Fibroblast of skin of back (primary cell): ENCODE measurements around the gene COQ4.

ENCODE experiments used
- DNase-seq: peaks from one replicate; pipeline ENCODE4 v3.0.0-alpha.2; 2013

COQ4 gene

DNA sequence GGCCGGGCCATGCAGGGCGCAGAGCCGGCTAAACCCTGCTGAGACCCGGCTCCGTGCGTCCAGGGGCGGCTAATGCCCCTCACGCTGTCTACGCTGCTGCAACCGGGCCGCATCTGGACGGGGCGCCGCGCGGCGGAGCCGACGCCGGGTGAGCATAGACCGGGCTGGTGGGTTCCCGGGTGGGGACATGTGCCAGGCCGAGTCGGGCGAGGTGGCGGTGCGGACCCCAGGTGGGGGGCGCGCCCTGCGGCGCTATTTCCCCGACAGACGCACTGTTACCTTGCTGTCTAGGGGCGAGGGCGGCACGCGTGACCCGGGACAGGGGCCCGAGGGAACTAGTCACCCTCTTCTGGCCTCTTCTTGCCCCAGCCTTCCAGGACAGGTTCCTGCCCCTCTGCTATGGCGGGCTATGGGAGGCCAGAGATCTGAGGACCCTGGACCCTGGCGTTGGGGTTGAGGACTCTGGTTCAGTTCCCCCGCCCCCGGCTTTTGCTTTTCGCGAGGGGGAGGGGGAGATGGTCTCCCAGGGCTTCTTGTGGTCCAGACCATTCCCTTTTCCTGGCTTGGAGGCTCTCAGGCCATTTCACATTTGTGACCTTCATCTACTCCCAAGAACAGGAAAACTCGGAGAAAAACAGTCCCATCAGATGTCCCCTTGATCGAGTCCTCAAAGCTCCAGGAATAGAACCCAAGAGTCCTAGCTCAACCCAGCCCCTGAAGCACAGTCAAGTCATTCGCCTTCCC is 18.2 kb downstream of the COQ4 start:
- no peak for DNase-seq

DNA sequence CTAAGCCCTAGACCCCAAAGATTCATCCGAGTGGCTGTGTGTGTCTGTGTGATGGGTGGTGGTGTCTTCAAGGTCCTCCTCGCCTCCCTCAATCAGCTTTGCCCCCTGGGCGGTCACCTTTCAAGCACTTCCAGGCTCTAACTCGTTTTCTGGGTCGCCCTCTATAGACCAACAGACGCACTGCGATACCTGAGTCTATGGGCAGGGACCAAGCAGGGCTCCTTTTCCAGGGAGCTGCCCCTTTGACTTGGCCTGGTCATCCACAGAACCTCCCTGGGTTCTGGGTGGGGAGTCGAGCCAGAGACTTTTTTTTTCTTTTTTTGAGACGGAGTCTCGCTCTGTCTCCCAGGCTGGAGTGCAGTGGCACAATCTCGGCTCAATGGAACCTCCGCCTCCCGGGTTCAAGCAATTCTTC is 18.8 kb downstream of the COQ4 start:
- DNase-seq, result peak; percentile 73

DNA sequence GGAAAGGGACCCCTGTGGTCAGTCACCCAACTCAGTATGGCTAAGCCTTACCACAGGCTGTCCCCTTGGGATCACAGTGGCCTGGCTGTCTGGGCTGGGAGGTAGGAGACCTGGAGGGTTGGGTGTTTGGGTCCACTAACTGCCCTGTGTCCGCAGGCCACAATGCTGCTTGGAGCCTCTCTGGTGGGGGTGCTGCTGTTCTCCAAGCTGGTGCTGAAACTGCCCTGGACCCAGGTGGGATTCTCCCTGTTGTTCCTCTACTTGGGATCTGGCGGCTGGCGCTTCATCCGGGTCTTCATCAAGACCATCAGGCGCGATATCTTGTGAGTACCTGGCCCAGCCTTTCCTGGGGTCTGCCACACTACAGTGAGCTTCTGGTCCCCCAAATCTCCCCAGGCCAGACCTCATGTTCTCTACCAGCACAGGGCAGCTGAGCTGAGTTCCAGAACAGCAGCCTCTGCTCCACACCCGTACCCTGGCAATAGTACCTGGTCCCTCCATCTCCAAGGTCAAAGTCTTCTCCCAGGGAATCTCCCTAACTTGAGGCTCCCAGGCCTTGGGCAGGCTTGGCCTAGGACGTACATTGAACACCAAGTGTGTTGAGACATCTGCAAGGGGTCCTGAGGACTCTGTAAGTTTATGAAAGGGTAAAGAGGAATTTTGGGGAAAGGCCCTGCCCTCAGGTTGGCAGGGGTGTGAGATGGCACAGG is 20.5 kb downstream of the COQ4 start:
- DNase-seq, result no peak

DNA sequence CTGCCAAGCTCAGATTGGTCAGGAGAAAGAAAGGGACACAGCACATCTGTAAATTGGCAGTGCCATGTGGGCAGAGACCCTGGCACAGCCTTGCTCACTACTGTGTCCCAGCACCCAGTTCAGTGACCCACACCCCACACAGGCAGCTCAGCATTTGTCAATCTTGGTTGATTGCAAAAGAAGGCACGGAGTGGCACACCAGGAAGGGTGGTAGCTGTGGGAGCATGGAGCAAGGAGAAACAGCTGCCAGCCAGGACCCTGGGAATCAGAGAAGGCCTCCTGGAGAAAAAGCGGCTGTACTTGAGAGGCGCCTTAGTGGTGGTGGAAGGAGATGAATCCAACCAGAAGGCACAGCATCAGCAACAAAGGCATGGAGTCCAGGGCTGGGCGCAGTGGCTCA is 21.2 kb downstream of the COQ4 start:
- DNase-seq, result no peak

DNA sequence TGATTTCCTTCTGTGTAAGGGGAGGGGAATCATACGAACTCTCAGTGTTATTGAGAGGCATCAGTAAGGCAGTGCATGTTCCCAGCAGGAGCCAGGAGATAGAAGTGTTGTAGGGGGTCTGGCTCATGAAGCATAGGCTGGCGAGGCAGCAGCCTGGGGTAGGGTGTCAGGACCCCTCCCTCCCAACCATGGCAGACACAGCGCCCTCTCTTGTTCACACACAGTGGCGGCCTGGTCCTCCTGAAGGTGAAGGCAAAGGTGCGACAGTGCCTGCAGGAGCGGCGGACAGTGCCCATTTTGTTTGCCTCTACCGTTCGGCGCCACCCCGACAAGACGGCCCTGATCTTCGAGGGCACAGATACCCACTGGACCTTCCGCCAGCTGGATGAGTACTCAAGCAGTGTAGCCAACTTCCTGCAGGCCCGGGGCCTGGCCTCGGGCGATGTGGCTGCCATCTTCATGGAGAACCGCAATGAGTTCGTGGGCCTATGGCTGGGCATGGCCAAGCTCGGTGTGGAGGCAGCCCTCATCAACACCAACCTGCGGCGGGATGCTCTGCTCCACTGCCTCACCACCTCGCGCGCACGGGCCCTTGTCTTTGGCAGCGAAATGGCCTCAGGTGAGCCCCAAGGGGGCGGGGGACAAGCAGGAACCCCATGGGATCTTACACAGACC is 22.4 kb downstream of the COQ4 start:
- no peak for DNase-seq

DNA sequence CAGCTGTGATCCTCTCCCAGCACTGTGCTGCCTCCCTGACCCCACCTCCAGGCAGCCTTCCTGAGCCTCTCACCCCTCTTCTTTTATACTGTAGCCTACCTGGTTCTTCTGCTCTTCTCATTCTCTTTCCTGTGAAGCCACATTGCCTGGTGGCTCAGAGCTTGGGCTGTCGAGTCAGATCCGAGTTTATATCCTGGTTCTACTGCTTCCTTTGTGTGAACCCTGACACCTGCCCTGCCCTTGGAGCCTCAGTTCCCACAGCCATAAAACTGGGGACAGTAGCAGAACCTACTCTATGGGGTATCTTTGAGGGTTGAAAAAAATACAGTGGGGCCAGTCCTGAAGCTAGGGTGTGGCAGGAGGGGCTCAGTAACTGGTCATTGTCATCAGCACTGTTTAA is 26.5 kb downstream of the COQ4 start:
- no peak for DNase-seq

DNA sequence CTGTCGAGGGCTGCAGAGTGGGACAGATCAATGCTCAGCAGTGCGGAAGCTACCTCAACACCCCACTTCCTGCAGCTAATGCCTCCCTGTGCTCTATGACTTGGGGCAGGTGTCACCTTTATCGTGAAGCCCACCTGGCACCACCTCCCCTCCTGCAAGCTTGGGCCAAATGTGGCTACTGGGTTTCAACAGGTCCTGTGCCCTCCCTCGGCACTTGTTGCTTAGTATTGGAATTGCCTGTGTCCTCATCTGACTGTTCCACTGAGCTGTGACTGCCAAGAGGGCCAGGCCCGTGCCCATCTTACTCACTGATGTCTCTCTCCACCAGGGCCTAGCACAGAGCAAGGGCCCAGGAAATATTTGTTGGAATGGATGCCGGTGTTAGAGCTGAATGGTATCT is 27.1 kb downstream of the COQ4 start:
- no peak for DNase-seq

DNA sequence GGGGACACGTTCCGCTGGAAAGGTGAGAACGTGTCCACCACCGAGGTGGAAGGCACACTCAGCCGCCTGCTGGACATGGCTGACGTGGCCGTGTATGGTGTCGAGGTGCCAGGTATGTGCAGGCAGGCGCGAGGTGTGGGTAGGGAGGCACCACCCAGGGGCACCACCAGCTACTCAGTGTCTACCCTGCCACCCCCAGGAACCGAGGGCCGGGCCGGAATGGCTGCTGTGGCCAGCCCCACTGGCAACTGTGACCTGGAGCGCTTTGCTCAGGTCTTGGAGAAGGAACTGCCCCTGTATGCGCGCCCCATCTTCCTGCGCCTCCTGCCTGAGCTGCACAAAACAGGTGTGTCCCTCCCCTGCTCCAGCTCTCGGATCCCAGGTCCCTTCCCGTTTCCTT is 32.8 kb downstream of the COQ4 start:
- DNase-seq, result no peak

DNA sequence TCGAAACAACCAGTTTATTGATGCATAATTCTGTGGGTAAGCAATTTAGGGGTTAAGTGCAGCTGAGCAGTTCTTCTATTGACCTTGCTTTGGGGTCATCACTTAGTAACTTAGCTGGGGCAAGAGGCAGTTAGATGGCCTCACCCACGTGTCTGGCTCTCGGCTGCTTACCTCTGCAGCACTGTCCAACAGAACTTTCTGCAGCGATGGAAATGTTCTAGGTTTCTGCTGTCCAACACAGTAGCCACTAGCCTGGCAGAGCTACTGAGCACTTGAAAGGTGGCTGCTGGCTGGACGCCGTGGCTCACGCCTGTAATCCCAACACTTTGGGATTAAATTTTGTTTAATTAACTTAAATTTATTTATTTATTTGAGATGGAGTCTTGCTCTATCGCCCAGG is 35.5 kb downstream of the COQ4 start:
- DNase-seq, result no peak

DNA sequence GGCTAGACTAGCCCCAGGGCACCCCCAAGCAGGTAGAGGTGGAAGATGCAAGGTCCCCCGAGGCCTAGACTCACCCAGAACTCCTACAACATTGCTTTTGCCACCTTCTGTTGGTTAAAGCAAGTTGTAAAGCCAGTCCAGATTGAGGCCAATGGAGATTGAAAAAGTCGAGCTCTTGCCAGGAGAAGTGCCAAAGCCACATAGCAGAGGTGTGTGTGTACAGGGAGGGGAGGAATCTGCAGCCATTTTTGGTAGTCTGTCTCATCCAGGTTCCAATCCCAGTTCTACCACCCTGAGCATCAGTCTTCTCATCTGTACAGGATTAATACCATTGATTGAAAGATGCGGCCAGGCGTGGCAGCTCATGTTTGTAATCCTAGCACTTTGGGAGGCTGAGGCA is 36.2 kb downstream of the COQ4 start:
- no peak for DNase-seq

DNA sequence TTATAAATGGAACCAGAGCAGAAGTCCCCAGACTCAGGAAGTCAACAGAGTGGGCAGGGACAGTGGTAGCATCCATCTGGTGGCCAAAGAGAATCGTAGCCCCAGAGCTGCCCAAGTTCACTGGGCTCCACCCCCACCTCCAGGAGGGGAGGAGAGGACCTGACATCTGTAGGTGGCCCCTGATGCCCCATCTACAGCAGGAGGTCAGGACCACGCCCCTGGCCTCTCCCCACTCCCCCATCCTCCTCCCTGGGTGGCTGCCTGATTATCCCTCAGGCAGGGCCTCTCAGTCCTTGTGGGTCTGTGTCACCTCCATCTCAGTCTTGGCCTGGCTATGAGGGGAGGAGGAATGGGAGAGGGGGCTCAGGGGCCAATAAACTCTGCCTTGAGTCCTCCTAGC is 38.2 kb downstream of the COQ4 start:
- DNase-seq, result no peak

DNA sequence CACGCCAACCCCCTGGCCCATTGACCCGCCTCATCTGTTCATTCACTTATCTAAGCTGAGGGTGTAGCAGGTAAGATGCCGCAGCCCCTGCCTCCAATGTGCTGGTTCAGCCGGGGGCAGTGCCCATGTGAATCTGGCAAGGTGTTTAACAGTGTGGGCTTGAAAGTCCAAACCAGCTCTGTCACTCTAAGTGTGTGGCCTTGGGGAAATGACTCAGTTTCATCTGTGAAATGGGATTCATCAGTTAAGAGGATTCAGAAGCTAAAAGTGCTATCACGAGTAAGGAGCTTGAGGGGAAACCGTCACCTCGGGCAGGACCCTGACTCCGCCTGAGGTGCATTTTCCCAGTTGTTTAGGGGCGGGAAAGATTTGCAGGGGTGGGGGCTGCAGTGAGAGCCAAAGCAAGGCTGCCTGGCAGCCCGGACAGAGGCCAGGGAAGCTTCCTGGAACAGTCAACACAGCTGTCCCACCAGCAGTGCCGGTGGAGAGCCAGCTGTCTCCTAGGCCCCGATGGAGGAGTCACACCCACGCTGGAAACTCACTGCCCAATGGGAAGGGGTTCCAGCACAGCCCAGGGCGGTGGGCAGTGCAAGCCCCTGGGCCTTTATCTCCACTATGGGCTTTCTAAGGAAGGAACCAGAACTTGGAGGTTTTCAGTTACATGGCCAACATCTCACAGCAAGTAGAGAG is 38.8 kb downstream of the COQ4 start:
- no peak for DNase-seq

DNA sequence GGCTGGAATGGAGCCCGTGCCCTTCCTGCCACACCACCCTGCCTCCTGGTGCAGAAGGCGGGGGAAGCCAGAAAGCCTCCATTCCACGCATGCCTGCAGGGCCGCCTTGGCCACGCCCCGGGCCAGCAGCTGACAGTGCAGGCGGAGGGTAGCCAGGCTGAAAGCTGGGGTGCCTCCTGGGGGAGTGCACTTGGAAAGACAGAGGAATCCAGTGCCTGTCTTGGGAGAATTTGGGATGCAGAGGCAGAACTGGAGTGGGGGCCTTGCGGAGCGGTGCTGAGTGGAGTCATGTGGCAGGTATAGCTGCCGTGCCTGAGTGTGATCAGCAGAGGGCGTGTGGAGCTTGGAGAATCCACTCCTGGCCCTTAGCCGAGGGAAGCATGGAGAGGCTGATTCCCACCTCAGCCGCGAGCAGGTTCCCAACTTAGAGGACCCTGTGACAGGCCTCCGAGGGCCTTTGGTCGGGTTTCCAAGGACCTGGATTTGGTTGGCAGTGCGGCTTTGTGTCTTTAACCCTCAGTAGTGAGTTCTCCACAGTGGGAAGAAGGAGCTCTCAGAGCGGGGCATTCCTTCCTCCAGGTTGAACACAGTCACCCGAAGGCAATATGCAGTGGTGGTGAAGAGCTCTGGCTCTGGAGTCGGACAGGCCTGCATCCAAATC is 39.5 kb downstream of the COQ4 start:
- peak; percentile 79 for DNase-seq

DNA sequence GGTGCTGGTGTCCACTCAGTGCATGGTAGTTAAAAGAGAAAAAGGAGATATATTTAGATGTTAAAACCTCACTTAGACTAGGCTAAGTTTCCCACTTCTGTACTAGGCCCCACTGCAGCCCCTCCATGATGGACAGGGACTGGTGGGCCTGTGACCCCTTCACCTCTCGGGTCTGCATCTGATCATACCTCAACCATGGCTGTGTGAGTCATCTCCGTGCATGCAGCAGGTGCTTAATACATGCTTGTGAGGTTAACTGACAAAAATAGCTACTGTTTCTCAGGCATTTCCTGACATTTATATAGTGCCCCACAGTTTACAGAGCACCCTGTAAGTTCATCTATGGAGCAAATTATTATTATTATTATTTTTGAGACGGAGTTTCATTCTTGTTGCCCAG is 40.1 kb downstream of the COQ4 start:
- DNase-seq, result no peak

DNA sequence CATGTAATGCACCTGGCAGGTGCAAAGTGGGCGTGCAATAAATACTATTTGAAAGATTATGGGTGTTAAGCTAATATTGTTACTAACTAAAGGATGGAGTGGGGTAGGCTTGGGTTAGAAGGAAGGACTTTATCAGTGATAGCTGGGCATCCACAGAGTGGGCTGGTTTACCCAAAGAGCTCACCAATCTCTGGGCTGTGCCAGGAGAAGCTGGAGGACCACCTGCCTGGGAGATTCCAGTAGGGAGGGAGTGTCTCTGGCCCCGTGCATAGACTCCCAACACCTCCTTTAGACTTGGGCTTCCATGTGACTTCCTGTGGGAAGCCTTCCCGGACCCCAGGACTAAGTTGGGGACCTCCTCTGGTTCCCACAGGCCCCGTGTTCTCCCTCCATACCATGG is 42.9 kb downstream of the COQ4 start:
- no peak for DNase-seq

DNA sequence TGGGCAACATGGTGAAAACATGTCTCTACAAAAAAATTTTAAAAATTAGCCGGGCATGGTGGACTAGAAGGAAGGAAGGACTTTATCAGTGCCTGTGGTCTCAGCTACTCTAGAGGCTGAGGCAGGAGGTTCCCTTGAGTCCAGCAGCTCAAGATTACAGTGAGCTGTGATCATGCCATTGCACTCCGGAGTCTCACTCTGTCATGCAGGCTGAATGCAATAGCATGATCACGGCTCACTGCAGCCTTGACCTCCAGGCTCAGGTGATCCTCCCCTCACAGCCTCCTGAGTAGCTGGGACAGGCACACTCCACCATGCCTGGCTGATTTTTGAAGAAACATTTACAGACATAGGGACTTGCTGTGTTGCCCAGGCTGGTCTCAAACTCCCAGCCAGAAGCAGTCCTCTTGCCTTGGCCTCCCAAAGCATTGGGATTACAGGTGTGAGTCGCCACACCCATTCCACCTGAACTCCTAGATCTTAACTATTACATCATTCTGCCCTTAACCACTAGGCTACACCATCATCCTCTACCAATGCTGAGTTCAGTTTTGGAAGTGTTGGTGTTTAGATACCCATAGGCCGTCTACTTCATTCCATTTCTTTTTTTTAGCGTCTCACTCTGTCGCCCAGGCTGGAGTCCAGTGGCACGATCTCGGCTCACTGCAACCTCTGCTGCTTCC is 46.5 kb downstream of the COQ4 start:
- no peak for DNase-seq

DNA sequence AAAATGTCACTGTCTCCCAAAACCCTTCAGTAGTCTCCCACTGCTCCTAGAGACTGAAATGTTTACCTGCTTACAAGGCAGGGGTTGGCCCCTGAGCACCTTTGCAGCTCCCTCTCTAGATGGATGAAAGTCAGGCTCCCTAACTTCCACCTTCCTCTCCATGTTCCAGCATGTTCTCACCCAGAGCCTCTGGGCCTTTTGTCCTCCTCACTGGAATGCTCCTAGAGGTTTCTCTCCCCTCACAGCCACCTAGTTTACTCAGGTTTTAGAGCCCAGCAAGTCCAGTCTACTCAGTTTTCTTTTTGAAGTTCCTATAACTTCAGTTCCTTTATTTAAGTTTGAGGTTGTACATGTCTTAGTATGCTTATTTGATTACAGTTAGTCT is 47.7 kb downstream of the COQ4 start:
- no peak for DNase-seq

DNA sequence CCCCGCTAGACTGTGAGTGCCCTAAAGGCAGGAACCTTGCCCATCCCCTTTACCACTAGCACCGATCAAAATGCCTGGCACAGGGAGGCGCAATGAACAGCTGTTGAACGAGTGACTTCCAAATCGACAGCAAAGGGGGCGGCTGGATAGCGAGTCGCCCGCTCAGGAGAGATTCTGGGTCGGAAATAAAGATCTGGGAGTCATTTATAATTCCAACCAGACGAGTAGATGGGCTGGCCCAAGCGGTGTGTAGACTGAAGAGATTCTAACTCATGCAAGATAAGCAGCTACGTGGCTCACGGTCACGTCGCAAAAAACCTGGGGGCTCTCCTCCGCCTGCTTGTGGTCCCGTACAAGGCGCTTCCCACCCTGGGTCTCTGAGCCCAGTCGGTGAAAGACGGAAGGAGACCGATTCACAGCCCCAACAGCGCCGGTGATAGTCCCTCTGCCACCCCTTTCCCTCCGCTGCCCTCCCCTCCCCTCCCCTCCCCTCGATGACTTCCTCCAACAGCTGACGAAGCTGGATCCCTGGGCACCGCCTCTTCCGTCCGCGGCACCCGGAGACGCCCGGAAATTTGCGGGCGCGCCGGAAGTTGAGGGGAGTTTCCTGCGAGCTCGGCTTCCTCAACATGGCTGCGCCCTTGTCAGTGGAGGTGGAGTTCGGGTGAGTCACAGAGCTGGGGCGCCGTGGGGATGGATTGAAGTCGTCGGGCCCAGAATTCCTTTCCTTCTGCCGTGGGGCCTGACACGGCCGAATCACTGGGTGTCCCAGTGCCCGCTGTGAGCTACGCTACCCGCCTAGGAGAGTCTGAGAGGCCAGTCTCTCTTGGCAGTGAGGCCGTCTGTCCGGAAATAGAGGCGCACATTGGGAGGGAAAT is 48.4 kb downstream of the COQ4 start, which contains the start of gene URM1:
URM1 (plus strand) TSS at position 623 of the 878 bp plus-strand sequence; CDS start at position 630, 7 bp downstream.
- peak; percentile 99 for DNase-seq

DNA sequence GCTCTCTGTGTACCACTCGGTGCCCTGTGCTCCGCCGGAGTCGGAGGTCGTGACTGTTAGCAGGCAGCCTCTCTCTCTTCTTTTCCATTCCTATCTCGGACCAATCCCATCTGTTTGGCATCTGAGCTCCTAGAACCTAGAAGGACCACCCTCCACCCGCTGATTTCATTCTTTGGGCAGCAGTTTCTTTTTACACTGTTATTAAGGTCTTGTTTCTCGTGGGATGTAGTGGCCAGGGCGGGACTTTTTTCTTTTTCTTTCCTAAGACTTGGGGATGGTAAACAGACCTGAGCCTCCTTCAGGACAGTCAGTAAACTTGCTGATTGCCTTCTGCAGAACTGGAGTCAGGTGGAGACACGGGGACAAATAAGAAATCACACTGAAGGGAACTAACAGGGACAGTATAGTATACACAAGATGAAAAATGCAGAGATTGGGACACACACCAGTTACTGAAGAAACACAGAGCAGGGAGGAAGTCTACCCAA is 49.0 kb downstream of the COQ4 start:
- no peak for DNase-seq

DNA sequence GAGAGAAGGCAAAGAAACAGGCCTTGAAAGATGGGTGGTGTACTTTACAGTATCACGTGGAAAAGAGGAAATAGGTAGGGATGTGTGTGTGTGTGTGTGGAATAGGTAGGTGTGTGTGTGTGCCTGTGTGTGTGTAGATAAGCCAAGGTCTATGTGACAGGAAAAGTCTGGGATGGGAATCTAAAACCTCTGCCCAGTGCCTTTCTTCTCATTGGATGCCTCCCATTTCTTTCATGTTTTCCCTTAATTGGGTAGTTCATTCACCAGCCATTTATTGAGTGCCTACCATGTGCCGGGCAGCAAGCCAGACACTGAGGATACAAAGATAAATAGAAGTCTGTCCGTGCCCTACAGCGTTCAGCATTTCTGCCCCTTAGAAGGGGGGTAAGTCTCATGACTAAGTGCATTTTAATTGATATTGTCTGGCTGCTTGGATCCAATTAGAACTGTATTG is 49.6 kb downstream of the COQ4 start:
- no peak for DNase-seq

DNA sequence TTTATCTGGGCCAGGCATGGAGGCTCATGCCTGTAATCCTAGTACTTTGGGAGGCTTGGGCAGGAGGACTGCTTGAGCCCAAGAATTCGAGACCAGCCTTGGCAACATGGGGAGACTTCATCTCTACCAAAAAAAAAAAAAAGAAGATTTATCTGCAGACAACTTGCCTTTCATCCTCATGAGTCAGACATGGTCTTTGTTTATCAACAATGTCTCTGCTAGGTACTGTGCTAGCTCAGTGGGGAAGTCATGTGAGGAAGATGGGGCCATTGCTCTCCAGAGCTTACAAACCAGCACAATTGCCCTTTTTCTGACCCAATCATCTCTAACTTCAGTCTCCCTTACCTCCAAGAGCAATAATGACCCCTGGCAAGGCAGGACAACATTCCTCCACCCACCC is 50.1 kb downstream of the COQ4 start:
- DNase-seq, result no peak
